Activated naive CD8-positive, alpha-beta T cell treated with anti-CD3 and anti-CD28 coated beads, Interleukin-2, amount 10 ng/mL, durations not matched to agents 7 days and 5 days (primary cell): ENCODE measurements around the gene FARP2. TPM values are rescaled to one million over a fixed set of nuclear protein-coding genes. Genes with fewer than 3 reads are reported as not detected.
"Not testable (repeated sequence)": the region's sequence is repeated elsewhere in the genome, so short reads cannot be mapped to it uniquely, and the experiment has no call there.

Source experiments
- ATAC-seq: fragments of 150-1000 bp; cut with Tn5 transposase; one replicate; pipeline ENCODE4 v1.10.0; 2021; ENCODE audit warnings: low read depth, moderate library complexity
- POLR2A ChIA-PET: fragments of 350-600 bp; sonication (Branson Sonifier 250); formaldehyde crosslinking; loops from one replicate; lab custom pipeline; 2021; ENCODE audit warnings: antibody characterized with exemption; lab: Charles Lee
- DNase-seq: peaks from one replicate; pipeline ENCODE4 v3.0.0; 2021
- H3K27ac Mint-ChIP-seq: one replicate; pipeline ENCODE4 v1.8.0; 2022; ENCODE audit warnings: mild to moderate bottlenecking, mixed read lengths
- H3K27me3 Mint-ChIP-seq: one replicate; pipeline ENCODE4 v1.8.0; 2022; ENCODE audit warnings: mild to moderate bottlenecking, moderate library complexity, mixed read lengths
- H3K36me3 Mint-ChIP-seq: one replicate; pipeline ENCODE4 v1.8.0; 2021; ENCODE audit warnings: mild to moderate bottlenecking, mixed read lengths
- H3K4me1 Mint-ChIP-seq: one replicate; pipeline ENCODE4 v1.8.0; 2021; ENCODE audit warnings: mixed read lengths
- H3K4me3 Mint-ChIP-seq: one replicate; pipeline ENCODE4 v1.8.0; 2022; ENCODE audit warnings: mild to moderate bottlenecking, moderate library complexity, mixed read lengths
- H3K9me3 Mint-ChIP-seq: one replicate; pipeline ENCODE4 v1.8.0; 2021; ENCODE audit warnings: mixed read lengths
- total RNA-seq, 2 experiments: library from RNA; stranded (reverse); gene quantifications; one replicate each; pipeline ENCODE4 v1.2.3, GENCODE V29; 2021

The FARP2 gene
- total RNA-seq, 2 experiments from 2014 or later: 17.7 to 18.3 TPM

- no peak overlapping the region for H3K27ac Mint-ChIP-seq
- no peaks in the 10 kb centered on the region for H3K4me1 Mint-ChIP-seq
- H3K36me3 Mint-ChIP-seq: no peaks in the 10 kb centered on the region
- no peak overlapping the region for H3K4me3 Mint-ChIP-seq
- DNase-seq (no peak), ATAC-seq (no peak)
- POLR2A ChIA-PET: interaction anchor here (0.9 kb wide), 1 partner anchor 9 kb away, joined by 3 read pairs; the partner anchor contains the start of gene STK25
- no peaks in the 10 kb centered on the region for H3K27me3 Mint-ChIP-seq
- H3K9me3 Mint-ChIP-seq: no peaks in the 10 kb centered on the region
Measured at GRCh38 chr2:241499146-241499965, 143.3 kb downstream of the FARP2 start.

DNA sequence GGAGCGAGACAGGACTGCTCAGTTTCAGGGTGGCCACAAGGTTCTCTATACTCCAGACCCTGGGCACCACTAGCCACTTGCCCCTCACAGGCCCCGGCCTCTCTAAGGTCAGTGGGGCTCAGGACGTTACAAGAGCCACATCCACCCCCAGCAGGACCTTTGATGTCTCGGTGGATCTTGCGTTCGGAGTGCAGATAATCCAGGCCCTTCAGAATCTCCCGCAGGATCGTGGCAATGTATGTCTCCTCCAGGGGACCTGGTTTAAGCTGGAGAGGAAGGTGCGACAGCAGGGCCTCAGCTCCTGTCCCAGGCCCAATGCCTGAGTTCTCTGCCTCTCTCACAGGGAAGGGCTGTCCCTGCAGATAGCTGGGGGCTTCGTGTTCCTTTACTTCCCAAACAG is 143.9 kb downstream of the FARP2 start:
- H3K4me3 Mint-ChIP-seq: no peak overlapping the region
- no peak for ATAC-seq
- DNase-seq: no peak
- POLR2A ChIA-PET: no interaction called here
- H3K9me3 Mint-ChIP-seq: no peaks in the 10 kb centered on the region
- no peaks in the 10 kb centered on the region for H3K36me3 Mint-ChIP-seq
- no peaks in the 10 kb centered on the region for H3K4me1 Mint-ChIP-seq
- H3K27me3 Mint-ChIP-seq: no peaks in the 10 kb centered on the region
- no peak overlapping the region for H3K27ac Mint-ChIP-seq

DNA sequence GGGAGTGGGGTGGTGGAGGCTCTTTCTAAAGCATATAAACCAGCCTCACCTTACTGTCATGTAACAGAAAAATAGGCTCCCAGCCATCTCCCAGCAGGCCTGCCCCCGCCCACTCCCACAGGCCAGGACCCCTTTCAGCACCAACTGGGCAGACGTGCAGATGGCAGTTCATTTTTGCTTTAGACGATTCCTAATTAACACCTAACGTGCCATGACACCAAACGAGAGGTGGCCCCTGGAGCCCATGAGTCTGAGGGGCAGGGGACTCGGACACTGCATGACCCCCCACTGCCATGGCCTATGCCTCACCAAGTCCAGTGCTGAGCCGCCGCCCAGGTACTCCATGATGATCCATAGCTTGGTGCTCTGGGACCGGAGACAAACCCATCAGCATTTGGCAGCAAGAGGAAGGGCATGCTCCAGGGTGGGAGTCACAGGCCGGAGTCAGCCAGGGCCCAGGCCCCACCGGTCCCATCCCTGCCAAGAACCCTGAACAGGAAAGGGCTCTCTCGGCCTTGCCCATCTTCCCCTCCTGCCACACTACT is 144.4 kb downstream of the FARP2 start:
- no peak overlapping the region for H3K4me3 Mint-ChIP-seq
- no peak overlapping the region for H3K27ac Mint-ChIP-seq
- no peaks in the 10 kb centered on the region for H3K9me3 Mint-ChIP-seq
- POLR2A ChIA-PET: no interaction called here
- H3K4me1 Mint-ChIP-seq: peaks cover 3% of the 10 kb centered on the region
- no peaks in the 10 kb centered on the region for H3K36me3 Mint-ChIP-seq
- no peaks in the 10 kb centered on the region for H3K27me3 Mint-ChIP-seq
- ATAC-seq: no peak
- DNase-seq: no peak

GRCh38 chr2:241501099-241501541 is 145.0 kb downstream of the FARP2 start:
- Mint-ChIP-seq H3K27ac (no peak overlapping the region), H3K9me3 (no peaks in the 10 kb centered on the region), H3K4me3 (no peak overlapping the region), H3K27me3 (no peaks in the 10 kb centered on the region), H3K36me3 (no peaks in the 10 kb centered on the region), H3K4me1 (peaks cover 3% of the 10 kb centered on the region)
- ATAC-seq: no peak
- POLR2A ChIA-PET: no interaction called here
- no peak for DNase-seq

GRCh38 chr2:241501551-241501950 is 145.5 kb downstream of the FARP2 start:
- DNase-seq (no peak), ATAC-seq (no peak)
- Mint-ChIP-seq H3K27me3 (no peaks in the 10 kb centered on the region), H3K9me3 (no peaks in the 10 kb centered on the region), H3K4me1 (peaks cover 5% of the 10 kb centered on the region), H3K36me3 (no peaks in the 10 kb centered on the region), H3K27ac (no peak overlapping the region), H3K4me3 (no peak overlapping the region)
- POLR2A ChIA-PET: no interaction called here

DNA sequence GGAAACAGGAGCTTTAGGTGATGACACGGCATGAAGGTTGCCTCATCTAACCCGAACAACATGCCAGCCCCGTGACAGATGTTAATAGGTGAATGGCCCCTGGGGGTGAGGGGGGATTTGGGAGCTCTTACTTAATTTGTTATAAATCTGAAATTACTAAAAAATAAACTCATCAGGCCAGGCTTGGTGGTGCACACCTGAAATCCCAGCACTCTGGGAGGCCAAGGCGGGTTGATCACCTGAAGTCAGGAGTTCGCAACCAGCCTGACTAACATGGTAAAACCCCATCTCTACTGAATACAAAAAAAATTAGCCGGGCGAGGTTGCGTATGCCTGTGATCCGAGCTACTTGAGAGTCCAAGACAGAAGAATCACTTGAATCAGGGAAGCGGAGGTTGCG is 146.2 kb downstream of the FARP2 start:
- DNase-seq (no peak), ATAC-seq (no peak)
- H3K4me1 Mint-ChIP-seq: peaks cover 11% of the 10 kb centered on the region
- H3K9me3 Mint-ChIP-seq: no peaks in the 10 kb centered on the region
- H3K36me3 Mint-ChIP-seq: no peaks in the 10 kb centered on the region
- POLR2A ChIA-PET: no interaction called here
- no peak overlapping the region for H3K27ac Mint-ChIP-seq
- H3K27me3 Mint-ChIP-seq: no peaks in the 10 kb centered on the region
- no peak overlapping the region for H3K4me3 Mint-ChIP-seq

- POLR2A ChIA-PET: no interaction called here
- Mint-ChIP-seq H3K27ac (no peak overlapping the region), H3K27me3 (no peaks in the 10 kb centered on the region), H3K4me1 (peaks cover 12% of the 10 kb centered on the region), H3K9me3 (no peaks in the 10 kb centered on the region), H3K4me3 (no peak overlapping the region), H3K36me3 (no peaks in the 10 kb centered on the region)
- no peak for DNase-seq
- ATAC-seq: no peak
Measured at GRCh38 chr2:241503776-241504392, 147.8 kb downstream of the FARP2 start.

DNA sequence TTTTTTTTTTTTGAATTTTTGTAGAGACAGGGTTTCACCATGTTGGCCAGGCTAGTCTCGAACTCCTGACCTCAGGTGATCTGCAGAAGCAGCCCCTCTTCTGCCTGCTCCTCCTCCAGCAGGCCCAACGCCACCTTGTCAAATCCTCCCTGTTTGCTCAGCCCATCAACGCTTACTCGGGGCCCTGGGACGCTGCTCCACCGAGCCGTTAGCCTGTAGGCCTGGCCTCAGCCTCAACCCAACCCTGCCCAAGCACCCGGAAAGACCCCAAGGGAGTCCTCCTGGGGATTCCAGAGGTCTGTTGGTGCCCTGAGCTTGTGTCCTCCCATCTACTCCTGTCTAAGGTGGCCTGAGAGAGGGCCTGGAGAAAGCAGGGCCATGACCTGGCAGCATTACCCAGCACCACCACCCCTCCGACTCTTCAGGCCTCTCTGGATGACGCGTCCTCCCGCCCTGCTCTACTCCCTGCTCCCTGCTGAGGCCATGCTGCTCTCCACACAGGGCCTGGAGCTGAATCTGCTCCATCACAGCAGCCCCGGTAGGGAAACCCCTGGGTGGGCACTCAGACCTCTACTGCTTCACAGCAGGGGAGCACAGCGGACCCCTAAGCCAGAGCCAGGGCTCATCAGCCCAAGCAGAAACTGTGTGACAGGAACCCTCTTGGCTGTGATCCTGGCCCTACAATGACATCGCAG is 149.1 kb downstream of the FARP2 start:
- no peak overlapping the region for H3K27ac Mint-ChIP-seq
- H3K27me3 Mint-ChIP-seq: no peaks in the 10 kb centered on the region
- no peak overlapping the region for H3K4me3 Mint-ChIP-seq

GRCh38 chr2:241505781-241506201 is 149.7 kb downstream of the FARP2 start:
- Mint-ChIP-seq H3K4me3 (no peak overlapping the region), H3K4me1 (peaks cover 15% of the 10 kb centered on the region), H3K27ac (no peak overlapping the region), H3K9me3 (no peaks in the 10 kb centered on the region), H3K27me3 (no peaks in the 10 kb centered on the region), H3K36me3 (no peaks in the 10 kb centered on the region)
- POLR2A ChIA-PET: interaction anchor here (0.9 kb wide), 1 partner anchor 10 kb away, joined by 5 read pairs; no protein-coding TSS in a partner anchor
- no peak for ATAC-seq
- DNase-seq: no peak

More for the DNA sequence above, 149.1 kb downstream of the FARP2 start:
- DNase-seq: no peak
- Mint-ChIP-seq H3K36me3 (no peaks in the 10 kb centered on the region), H3K4me1 (peaks cover 15% of the 10 kb centered on the region), H3K9me3 (no peaks in the 10 kb centered on the region)
- POLR2A ChIA-PET: no interaction called here
- no peak for ATAC-seq

DNA sequence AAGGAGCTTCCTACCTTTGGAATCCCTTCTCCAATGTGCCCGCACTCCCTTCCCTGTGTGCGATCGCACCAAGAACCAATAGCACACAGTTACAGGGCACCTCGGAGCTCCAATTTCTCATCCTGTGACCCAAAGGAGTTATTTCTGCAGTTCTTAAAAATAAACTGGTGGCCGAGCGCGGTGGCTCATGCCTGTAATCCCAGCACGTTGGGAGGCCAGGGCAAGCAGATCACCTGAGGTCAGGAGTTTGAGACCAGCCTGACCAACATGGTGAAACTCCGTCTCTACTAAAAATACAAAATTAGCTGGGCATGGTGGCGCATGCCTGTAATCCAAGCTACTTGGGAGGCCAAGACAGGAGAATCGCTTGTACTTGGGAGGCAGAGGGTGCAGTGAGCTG is 150.2 kb downstream of the FARP2 start:
- POLR2A ChIA-PET: interaction anchor here (0.9 kb wide), 1 partner anchor 9 kb away, joined by 5 read pairs; no protein-coding TSS in a partner anchor
- DNase-seq, H3K27me3 Mint-ChIP-seq, ATAC-seq, H3K9me3 Mint-ChIP-seq, H3K36me3 Mint-ChIP-seq, H3K27ac Mint-ChIP-seq, H3K4me3 Mint-ChIP-seq: not testable (repeated sequence)
- H3K4me1 Mint-ChIP-seq: peaks cover 15% of the 10 kb centered on the region

DNA sequence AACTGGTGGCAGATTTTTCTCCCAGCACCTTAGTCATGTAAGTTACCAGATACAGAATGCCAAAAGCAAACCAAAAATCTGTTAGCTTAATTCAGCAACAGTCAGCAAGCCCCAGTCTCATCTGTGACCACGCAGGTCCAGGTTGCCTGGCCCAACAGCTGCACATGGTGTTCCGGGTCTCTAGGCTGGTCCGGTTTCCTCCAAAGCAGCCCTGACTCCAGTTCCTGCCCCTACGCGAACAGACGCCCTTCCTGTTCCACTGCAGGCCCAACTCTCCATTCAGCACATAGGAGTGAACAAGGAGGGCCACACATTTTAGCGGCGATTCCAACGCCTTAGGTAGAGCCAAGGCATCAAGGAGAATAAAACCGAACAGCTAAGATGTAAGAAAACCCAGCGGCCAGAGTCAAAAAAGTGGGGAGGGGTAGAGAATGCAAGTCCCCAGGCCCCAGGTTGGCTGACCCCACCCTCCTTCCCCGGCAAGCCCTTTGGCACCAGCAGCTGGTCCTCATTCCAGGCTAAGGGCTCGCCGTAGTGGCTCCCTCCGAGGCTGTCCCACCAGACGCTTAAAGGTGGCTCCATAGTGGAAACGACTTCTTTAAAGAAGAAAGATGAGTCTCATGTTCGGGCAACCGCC is 150.8 kb downstream of the FARP2 start:
- Mint-ChIP-seq H3K36me3 (no peaks in the 10 kb centered on the region), H3K27ac (no peak overlapping the region), H3K27me3 (no peaks in the 10 kb centered on the region), H3K9me3 (no peaks in the 10 kb centered on the region), H3K4me1 (peaks cover 15% of the 10 kb centered on the region), H3K4me3 (peak overlapping the region; percentile 82)
- POLR2A ChIA-PET: interaction anchor here (0.9 to 1.3 kb wide), 2 partner anchors 9 kb away, joined by 3 to 5 read pairs; no protein-coding TSS in a partner anchor
- DNase-seq (no peak), ATAC-seq (no peak)

GRCh38 chr2:241507430-241508239 is 151.6 kb downstream of the FARP2 start:
- H3K4me3 Mint-ChIP-seq: peak overlapping the region; percentile 82
- peak overlapping the region; percentile 56 for H3K27ac Mint-ChIP-seq
- DNase-seq (peak; percentile 67), ATAC-seq (peak; percentile 10)
- peaks cover 15% of the 10 kb centered on the region for H3K4me1 Mint-ChIP-seq
- no peaks in the 10 kb centered on the region for H3K27me3 Mint-ChIP-seq
- H3K36me3 Mint-ChIP-seq: no peaks in the 10 kb centered on the region
- H3K9me3 Mint-ChIP-seq: no peaks in the 10 kb centered on the region
- POLR2A ChIA-PET: interaction anchor here (0.8 to 1.3 kb wide), 3 partner anchors 9 to 179 kb away, joined by 3 read pairs; partner anchors contain the start of gene DTYMK
